OCI-LY7 (cell line): ENCODE results near the gene MED27. TPM values are rescaled to one million over a fixed set of nuclear protein-coding genes. Genes with fewer than 3 reads are reported as not detected.

Experiments
- BruUV-seq: library from RNA; stranded (reverse); fragments of 400-500 nt; replicated peaks from 2 replicates; lab custom pipeline; 2021; lab: Mats Ljungman, UMichigan
- CTCF ChIA-PET: fragments of 300-600 bp; sonication (Branson Sonifier 250); formaldehyde crosslinking; loops from one replicate; lab custom pipeline; 2022; ENCODE audit warnings: antibody characterized with exemption; ENCODE audit not compliant: unreplicated experiment; lab: Charles Lee
- POLR2A ChIA-PET: fragments of 300-600 bp; sonication (Branson Sonifier 250); formaldehyde crosslinking; loops from one replicate; lab custom pipeline; 2022; ENCODE audit warnings: antibody characterized with exemption; lab: Charles Lee
- DNase-seq: peaks from one replicate; pipeline ENCODE4 v3.0.0-alpha.2; 2015; ENCODE audit warnings: low spot score
- H2AFZ ChIP-seq: fragments of 200-600 bp; sonication (generic), shearing (Covaris generic); 2 replicates; pipeline ENCODE4 v1.6.1; 2014; ENCODE audit warnings: mild to moderate bottlenecking, antibody characterized with exemption, low read length, moderate library complexity
- H3K27ac ChIP-seq: fragments of 200-600 bp; sonication (generic); 2 replicates; pipeline ENCODE4 v1.5.1; 2014; ENCODE audit warnings: mixed run types, low read depth, mild to moderate bottlenecking, moderate library complexity, low read length, inconsistent platforms; ENCODE audit not compliant: poor library complexity, severe bottlenecking
- H3K36me3 ChIP-seq: fragments of 200-600 bp; sonication (generic); 2 replicates; pipeline ENCODE4 v1.6.1; 2014; ENCODE audit warnings: mild to moderate bottlenecking, antibody characterized with exemption, low read length, moderate library complexity, mixed read lengths; ENCODE audit not compliant: insufficient read depth
- H3K4me1 ChIP-seq: fragments of 200-600 bp; sonication (generic); 2 replicates; pipeline ENCODE4 v1.5.1; 2014; ENCODE audit warnings: mild to moderate bottlenecking, low read length; ENCODE audit not compliant: insufficient read depth, poor library complexity, severe bottlenecking
- H3K4me2 ChIP-seq: fragments of 200-600 bp; sonication (generic); 2 replicates; pipeline ENCODE4 v1.6.1; 2014; ENCODE audit warnings: mild to moderate bottlenecking, low read length
- H3K4me3 ChIP-seq: fragments of 200-600 bp; sonication (generic); 2 replicates; pipeline ENCODE4 v1.5.1; 2014; ENCODE audit warnings: mild to moderate bottlenecking, low read depth, low read length; ENCODE audit not compliant: poor library complexity, severe bottlenecking
- H3K79me2 ChIP-seq: fragments of 200-600 bp; sonication (generic); 2 replicates; pipeline ENCODE4 v1.6.1; 2016; ENCODE audit warnings: low read depth, mild to moderate bottlenecking, low read length, moderate library complexity, mixed read lengths; ENCODE audit not compliant: insufficient read depth
- H3K9me2 ChIP-seq: fragments of 200-600 bp; sonication (generic); 2 replicates; pipeline ENCODE4 v1.6.1; 2016; ENCODE audit warnings: mild to moderate bottlenecking, low read length, mixed read lengths; ENCODE audit not compliant: insufficient read depth
- H3K9me3 ChIP-seq: fragments of 200-600 bp; sonication (generic); 2 replicates; pipeline ENCODE4 v1.6.1; 2014; ENCODE audit warnings: mild to moderate bottlenecking, mixed run types, low read length, mixed read lengths
- H4K20me1 ChIP-seq: fragments of 200-600 bp; sonication (generic); 2 replicates; pipeline ENCODE4 v1.6.1; 2014; ENCODE audit warnings: mild to moderate bottlenecking, antibody characterized with exemption, low read length, moderate library complexity, mixed read lengths; ENCODE audit not compliant: insufficient read depth
- CTCF ChIP-seq: fragments of 200-600 bp; sonication (generic); conservative IDR thresholded peaks from 2 replicates; pipeline ENCODE4 v1.5.1; 2014; ENCODE audit warnings: mild to moderate bottlenecking, antibody characterized with exemption, low read length, moderate library complexity, mixed read lengths
- EZH2phosphoT487 ChIP-seq: fragments of 200-600 bp; sonication (generic); IDR thresholded peaks from 2 replicates; pipeline ENCODE4 v1.6.1; 2018; ENCODE audit warnings: low read depth, borderline replicate concordance, mild to moderate bottlenecking, mixed run types, antibody characterized with exemption, low read length, moderate library complexity, mixed read lengths
- intact Hi-C: fragments of 100-400 bp; cut with micrococcal nuclease; formaldehyde crosslinking; loops from one replicate; pipeline ENCODE4 v1.10.0; 2022; ENCODE audit not compliant: unreplicated experiment
- total RNA-seq, 2 experiments: library from RNA; depleted of rRNA in 1 of 2; stranded (reverse); fragments of >200 nt in 1 of 2; shearing (Covaris generic) in 1 of 2; gene quantifications; 2 replicates each; pipeline ENCODE4 v1.2.3, GENCODE V29; 2014 to 2022

MED27 gene
- total RNA-seq, 2 experiments from 2014 or later, result 23.1 to 32.6 TPM

GRCh38 chr9:132018957-132019405, 60.7 kb downstream of the MED27 start:
- Histone ChIP-seq H3K9me3 (no peaks in the 10 kb centered on the region), H3K4me3 (no peak overlapping the region), H3K4me1 (no peaks in the 10 kb centered on the region), H3K4me2 (no peak overlapping the region), H3K27ac (no peak overlapping the region), H3K9me2 (no peaks in the 10 kb centered on the region), H3K79me2 (no peaks in the 10 kb centered on the region), H2AFZ (no peak overlapping the region), H3K36me3 (no peaks in the 10 kb centered on the region), H4K20me1 (0 out of 2 replicates have a peak, but pooled peaks cover 5% of the 10 kb centered on the region)
- intact Hi-C loops, result no loop called here
- no peak for DNase-seq
- TF ChIP-seq EZH2phosphoT487 (no peak), CTCF (no peak)
- ChIA-PET POLR2A (no interaction called here), CTCF (interaction anchor here (0.6 kb wide), 1 partner anchor 1475 kb away, joined by 3 read pairs; no protein-coding TSS in a partner anchor)
- BruUV-seq, result no TSS peak

GRCh38 chr9:132016456-132016855, 63.2 kb downstream of the MED27 start:
- TF ChIP-seq CTCF, result no peak
- TF ChIP-seq EZH2phosphoT487, result no peak
- no TSS peak for BruUV-seq
- no peak overlapping the region for H3K4me2 ChIP-seq
- no peak overlapping the region for H2AFZ ChIP-seq
- H3K4me1 ChIP-seq, result peaks cover 12% of the 10 kb centered on the region
- H3K9me3 ChIP-seq, result no peaks in the 10 kb centered on the region
- no peak overlapping the region for H3K4me3 ChIP-seq
- H3K36me3 ChIP-seq, result peaks cover 15% of the 10 kb centered on the region
- 0 out of 2 replicates have a peak, but pooled peaks cover 5% of the 10 kb centered on the region for H4K20me1 ChIP-seq
- ChIA-PET CTCF (no interaction called here), POLR2A (no interaction called here)
- intact Hi-C loops, result no loop called here
- H3K79me2 ChIP-seq, result no peaks in the 10 kb centered on the region
- no peak overlapping the region for H3K27ac ChIP-seq
- no peaks in the 10 kb centered on the region for H3K9me2 ChIP-seq
- DNase-seq, result no peak

- peaks cover 15% of the 10 kb centered on the region for H3K36me3 ChIP-seq
- 0 out of 2 replicates have a peak, but pooled peaks cover 5% of the 10 kb centered on the region for H4K20me1 ChIP-seq
- no peaks in the 10 kb centered on the region for H3K9me2 ChIP-seq
- no peak overlapping the region for H3K4me3 ChIP-seq
- no peaks in the 10 kb centered on the region for H3K9me3 ChIP-seq
- H3K27ac ChIP-seq, result no peak overlapping the region
- H3K79me2 ChIP-seq, result no peaks in the 10 kb centered on the region
- ChIA-PET CTCF (interaction anchor here (0.6 kb wide), 1 partner anchor 247 kb away, joined by 3 read pairs; no protein-coding TSS in a partner anchor), POLR2A (no interaction called here)
- no peak for TF ChIP-seq CTCF
- TF ChIP-seq EZH2phosphoT487, result no peak
- H3K4me2 ChIP-seq, result no peak overlapping the region
- DNase-seq, result no peak
- peaks cover 14% of the 10 kb centered on the region for H3K4me1 ChIP-seq
- BruUV-seq, result no TSS peak
- H2AFZ ChIP-seq, result no peak overlapping the region
- intact Hi-C loops, result no loop called here
These were observed 63.8 kb downstream of the MED27 start for GRCh38 chr9:132015866-132016265.
